Measurements from ENCODE around the gene TRIM14. TPM values are rescaled to one million over a fixed set of nuclear protein-coding genes. Genes with fewer than 3 reads are reported as not detected.
A peak's percentile ranks its signal among the peaks of the same experiment; 100 is the strongest.

TRIM14 gene
- total RNA-seq, 3 donors from 2014 or later: 8.8 to 14.9 (median 14.6) TPM

- Histone ChIP-seq H3K4me3 (peak overlapping the region in 1 of 3 donors; percentile 45), H3K27me3 (no peaks in the 10 kb centered on the region), H3K9me3 (no peaks in the 10 kb centered on the region), H3K27ac (no peak overlapping the region), H3K36me3 (no peaks in the 10 kb centered on the region), H3K4me1 (no peaks in the 10 kb centered on the region)
- TF ChIP-seq POLR2A (IDR thresholded peaks at IDR 0.05): no peak
- TF ChIP-seq, protein P1, sequence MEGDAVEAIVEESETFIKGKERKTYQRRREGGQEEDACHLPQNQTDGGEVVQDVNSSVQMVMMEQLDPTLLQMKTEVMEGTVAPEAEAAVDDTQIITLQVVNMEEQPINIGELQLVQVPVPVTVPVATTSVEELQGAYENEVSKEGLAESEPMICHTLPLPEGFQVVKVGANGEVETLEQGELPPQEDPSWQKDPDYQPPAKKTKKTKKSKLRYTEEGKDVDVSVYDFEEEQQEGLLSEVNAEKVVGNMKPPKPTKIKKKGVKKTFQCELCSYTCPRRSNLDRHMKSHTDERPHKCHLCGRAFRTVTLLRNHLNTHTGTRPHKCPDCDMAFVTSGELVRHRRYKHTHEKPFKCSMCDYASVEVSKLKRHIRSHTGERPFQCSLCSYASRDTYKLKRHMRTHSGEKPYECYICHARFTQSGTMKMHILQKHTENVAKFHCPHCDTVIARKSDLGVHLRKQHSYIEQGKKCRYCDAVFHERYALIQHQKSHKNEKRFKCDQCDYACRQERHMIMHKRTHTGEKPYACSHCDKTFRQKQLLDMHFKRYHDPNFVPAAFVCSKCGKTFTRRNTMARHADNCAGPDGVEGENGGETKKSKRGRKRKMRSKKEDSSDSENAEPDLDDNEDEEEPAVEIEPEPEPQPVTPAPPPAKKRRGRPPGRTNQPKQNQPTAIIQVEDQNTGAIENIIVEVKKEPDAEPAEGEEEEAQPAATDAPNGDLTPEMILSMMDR (IDR thresholded peaks at IDR 0.05): peak; percentile 66 to 77 (median 70)
- TF ChIP-seq POLR2AphosphoS5 (IDR thresholded peaks at IDR 0.05): peak in 2 of 3 donors; percentile 36 to 49
- intact Hi-C loops (cut with DNase I; ENCODE audit: low total_unique reads): no loop called here
- peak; percentile 77 to 83 for DNase-seq (ENCODE audit: low spot score in 2 of 2)
Observed at GRCh38 chr9:98034593-98035546, 84.2 kb downstream of the TRIM14 start.

GRCh38 chr9:98031935-98032334 lies 87.1 kb downstream of the TRIM14 start:
- intact Hi-C loops (cut with DNase I; ENCODE audit: low total_unique reads): no loop called here
- no peaks in the 10 kb centered on the region for H3K27me3 ChIP-seq
- H3K4me1 ChIP-seq: no peaks in the 10 kb centered on the region
- H3K9me3 ChIP-seq: no peaks in the 10 kb centered on the region
- H3K4me3 ChIP-seq: no peak overlapping the region
- DNase-seq (ENCODE audit: low spot score in 2 of 2): no peak
- TF ChIP-seq, protein P1 (IDR thresholded peaks at IDR 0.05): no peak
- TF ChIP-seq POLR2AphosphoS5 (IDR thresholded peaks at IDR 0.05) (no peak), POLR2A (IDR thresholded peaks at IDR 0.05) (no peak)
- no peaks in the 10 kb centered on the region for H3K36me3 ChIP-seq
- H3K27ac ChIP-seq: no peak overlapping the region

DNA sequence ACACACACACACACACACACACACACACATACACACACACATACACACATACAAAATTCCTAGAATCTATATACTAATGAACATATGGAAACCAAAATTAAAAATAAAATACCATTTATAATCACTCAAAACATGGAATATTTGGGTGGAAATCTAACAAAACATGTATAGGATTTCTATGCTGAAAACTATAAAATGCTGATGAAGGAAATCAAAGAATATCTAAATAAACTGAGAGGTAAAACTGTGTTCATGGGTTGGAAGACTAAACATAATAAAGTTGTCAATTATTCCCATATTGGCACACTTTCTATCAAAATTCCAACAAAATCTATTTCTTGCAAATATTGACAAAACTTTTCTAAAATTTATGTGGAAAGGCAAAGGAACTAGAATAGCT lies 87.9 kb downstream of the TRIM14 start:
- intact Hi-C loops (cut with DNase I; ENCODE audit: low total_unique reads): no loop called here
- Histone ChIP-seq H3K27ac (no peak overlapping the region), H3K4me3 (no peak overlapping the region), H3K4me1 (no peaks in the 10 kb centered on the region), H3K36me3 (no peaks in the 10 kb centered on the region), H3K27me3 (no peaks in the 10 kb centered on the region), H3K9me3 (no peaks in the 10 kb centered on the region)
- no peak for TF ChIP-seq POLR2AphosphoS5 (IDR thresholded peaks at IDR 0.05)
- TF ChIP-seq, protein P1 (IDR thresholded peaks at IDR 0.05): no peak
- no peak for TF ChIP-seq POLR2A (IDR thresholded peaks at IDR 0.05)
- no peak for DNase-seq (ENCODE audit: low spot score in 2 of 2)

GRCh38 chr9:98024702-98025101 lies 94.3 kb downstream of the TRIM14 start:
- no peaks in the 10 kb centered on the region for H3K27me3 ChIP-seq
- H3K4me3 ChIP-seq: no peak overlapping the region
- H3K36me3 ChIP-seq: no peaks in the 10 kb centered on the region
- H3K4me1 ChIP-seq: no peaks in the 10 kb centered on the region
- H3K9me3 ChIP-seq: no peaks in the 10 kb centered on the region
- intact Hi-C loops (cut with DNase I; ENCODE audit: low total_unique reads): no loop called here
- DNase-seq (ENCODE audit: low spot score in 2 of 2): no peak
- TF ChIP-seq POLR2A (IDR thresholded peaks at IDR 0.05) (no peak), POLR2AphosphoS5 (IDR thresholded peaks at IDR 0.05) (no peak)
- TF ChIP-seq, protein P1 (IDR thresholded peaks at IDR 0.05): no peak
- H3K27ac ChIP-seq: no peak overlapping the region

DNA sequence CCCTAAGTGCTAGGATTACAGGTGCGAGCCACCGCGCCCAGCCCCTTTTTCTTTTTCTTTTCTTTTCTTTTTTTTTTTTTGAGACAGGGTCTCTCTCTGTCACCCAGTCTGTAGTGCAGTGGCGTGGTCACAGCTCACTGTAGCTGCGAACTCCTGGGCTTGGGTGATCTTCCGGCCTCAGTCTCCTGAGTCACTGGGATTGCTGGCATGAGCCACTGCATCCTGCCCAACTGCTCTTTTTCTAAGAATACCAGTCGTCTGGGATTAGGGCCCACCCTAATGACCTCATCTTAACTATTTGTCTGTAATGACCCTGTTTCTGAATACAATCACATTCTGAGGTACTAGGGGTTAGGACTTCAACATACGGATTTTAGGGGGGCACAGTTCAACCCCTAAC lies 96.6 kb downstream of the TRIM14 start:
- DNase-seq (ENCODE audit: low spot score in 2 of 2): no peak
- intact Hi-C loops (cut with DNase I; ENCODE audit: low total_unique reads): no loop called here
- no peaks in the 10 kb centered on the region for H3K9me3 ChIP-seq
- H3K36me3 ChIP-seq: no peaks in the 10 kb centered on the region
- no peak overlapping the region for H3K4me3 ChIP-seq
- H3K27ac ChIP-seq: no peak overlapping the region
- TF ChIP-seq POLR2AphosphoS5 (IDR thresholded peaks at IDR 0.05) (no peak), POLR2A (IDR thresholded peaks at IDR 0.05) (no peak)
- TF ChIP-seq, protein P1 (IDR thresholded peaks at IDR 0.05): no peak
- H3K27me3 ChIP-seq: no peaks in the 10 kb centered on the region
- H3K4me1 ChIP-seq: no peaks in the 10 kb centered on the region

Measured in breast epithelium (tissue), 4 donors.